Measurements from ENCODE around the gene LSS.

Gene LSS

DNA sequence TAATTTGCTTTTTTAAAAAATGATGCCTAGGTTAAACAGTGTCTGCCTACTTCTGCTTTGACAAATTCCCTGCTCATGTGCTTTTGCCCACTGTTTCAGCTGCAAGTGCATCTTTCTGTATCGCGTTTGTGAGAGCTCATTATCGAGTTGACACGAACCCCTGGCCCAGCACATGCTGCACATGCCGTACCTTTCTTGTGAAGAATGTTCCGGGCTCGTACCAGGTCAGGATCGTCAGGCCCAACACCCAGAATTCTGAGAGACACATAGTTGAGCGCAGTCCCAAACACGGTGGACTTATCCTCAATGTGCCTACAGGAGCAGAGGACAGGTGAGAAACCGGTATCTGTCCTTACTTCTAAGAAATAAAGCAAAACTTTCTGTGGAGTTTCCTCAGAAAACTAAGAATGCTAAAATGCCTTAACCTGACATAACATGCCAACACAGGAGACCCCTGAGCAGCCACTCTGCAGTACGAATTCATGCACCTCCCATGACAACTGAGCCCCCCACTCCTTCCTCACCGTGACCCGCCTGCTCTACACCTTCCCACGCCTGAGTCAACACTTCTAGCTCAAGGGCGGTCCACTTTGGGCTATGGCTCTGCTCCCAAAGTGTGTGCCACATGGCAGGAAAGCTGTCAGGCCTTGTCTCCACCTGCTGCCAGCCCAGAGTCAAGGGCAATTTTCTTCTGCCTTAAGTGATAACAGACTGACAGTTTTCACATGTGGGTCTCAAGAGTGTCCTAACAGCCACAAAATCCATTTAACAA lies 6.7 kb downstream of the LSS start:
- no peak overlapping the region for H3K4me3 ChIP-seq (ENCODE audit: low read depth, low read length)
- DNase-seq (ENCODE audit: low read depth), result no peak
- TF ChIP-seq POLR2A (IDR thresholded peaks at IDR 0.05; ENCODE audit: extremely low read depth, insufficient read length), result no peak
- TF ChIP-seq, protein P1, sequence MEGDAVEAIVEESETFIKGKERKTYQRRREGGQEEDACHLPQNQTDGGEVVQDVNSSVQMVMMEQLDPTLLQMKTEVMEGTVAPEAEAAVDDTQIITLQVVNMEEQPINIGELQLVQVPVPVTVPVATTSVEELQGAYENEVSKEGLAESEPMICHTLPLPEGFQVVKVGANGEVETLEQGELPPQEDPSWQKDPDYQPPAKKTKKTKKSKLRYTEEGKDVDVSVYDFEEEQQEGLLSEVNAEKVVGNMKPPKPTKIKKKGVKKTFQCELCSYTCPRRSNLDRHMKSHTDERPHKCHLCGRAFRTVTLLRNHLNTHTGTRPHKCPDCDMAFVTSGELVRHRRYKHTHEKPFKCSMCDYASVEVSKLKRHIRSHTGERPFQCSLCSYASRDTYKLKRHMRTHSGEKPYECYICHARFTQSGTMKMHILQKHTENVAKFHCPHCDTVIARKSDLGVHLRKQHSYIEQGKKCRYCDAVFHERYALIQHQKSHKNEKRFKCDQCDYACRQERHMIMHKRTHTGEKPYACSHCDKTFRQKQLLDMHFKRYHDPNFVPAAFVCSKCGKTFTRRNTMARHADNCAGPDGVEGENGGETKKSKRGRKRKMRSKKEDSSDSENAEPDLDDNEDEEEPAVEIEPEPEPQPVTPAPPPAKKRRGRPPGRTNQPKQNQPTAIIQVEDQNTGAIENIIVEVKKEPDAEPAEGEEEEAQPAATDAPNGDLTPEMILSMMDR (IDR thresholded peaks at IDR 0.05; ENCODE audit: low read depth, low read length), result no peak

DNA sequence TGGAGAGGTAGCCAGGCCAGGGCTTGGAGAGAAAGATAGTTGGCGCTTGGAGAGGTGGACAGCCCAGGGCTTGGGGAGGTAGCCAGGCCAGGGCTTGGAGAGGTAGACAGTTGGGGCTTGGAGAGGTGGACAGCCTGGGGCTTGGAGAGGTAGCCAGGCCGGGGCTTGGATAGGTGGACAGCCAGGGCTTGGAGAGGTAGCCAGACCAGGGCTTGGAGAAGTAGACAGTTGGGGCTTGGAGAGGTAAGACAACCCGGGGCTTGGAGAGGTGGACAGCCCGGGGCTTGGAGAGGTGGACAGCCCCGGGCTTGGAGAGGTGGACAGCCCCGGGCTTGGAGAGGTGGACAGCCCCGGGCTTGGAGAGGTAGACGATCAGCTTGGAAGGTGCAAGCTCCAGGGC lies 7.7 kb downstream of the LSS start:
- no peak overlapping the region for H3K4me3 ChIP-seq (ENCODE audit: low read depth, low read length)
- TF ChIP-seq MYC (IDR thresholded peaks at IDR 0.05; ENCODE audit: low read depth, low read length) (no peak), POLR2A (IDR thresholded peaks at IDR 0.05; ENCODE audit: extremely low read depth, insufficient read length) (no peak)
- TF ChIP-seq, protein P1 (IDR thresholded peaks at IDR 0.05; ENCODE audit: low read depth, low read length), result no peak
- TF ChIP-seq, protein P2, sequence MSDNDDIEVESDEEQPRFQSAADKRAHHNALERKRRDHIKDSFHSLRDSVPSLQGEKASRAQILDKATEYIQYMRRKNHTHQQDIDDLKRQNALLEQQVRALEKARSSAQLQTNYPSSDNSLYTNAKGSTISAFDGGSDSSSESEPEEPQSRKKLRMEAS (IDR thresholded peaks at IDR 0.05; ENCODE audit: low read depth, low read length), result no peak

DNA sequence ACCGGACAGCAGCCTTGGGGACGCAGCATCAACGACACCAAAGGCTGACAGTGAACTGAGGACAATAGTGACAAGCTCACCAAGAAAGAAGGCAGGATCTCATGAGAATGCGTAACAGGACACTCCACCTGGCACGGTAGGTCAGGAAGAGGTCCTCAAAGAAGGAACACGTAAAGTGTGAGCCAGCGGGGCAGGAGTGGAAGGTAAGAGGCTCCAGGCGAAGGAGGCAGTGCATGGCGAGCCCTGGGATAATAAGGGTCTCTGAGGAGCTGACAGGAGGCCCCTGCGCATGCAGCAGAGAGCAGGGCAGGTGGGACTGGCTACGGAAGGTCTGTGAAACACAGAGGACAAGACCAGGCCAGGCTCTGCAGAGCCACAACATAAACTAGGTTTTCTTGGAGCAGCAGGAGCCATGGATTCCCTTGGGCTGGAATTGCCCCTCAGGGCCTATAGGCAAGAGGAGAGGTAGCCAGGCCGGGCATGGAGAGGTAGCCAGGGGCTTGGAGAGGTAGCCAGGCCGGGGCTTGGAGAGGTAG lies 8.2 kb downstream of the LSS start:
- TF ChIP-seq, protein P1 (IDR thresholded peaks at IDR 0.05; ENCODE audit: low read depth, low read length), result no peak
- no peak for TF ChIP-seq POLR2A (IDR thresholded peaks at IDR 0.05; ENCODE audit: extremely low read depth, insufficient read length)
- TF ChIP-seq, protein P2 (IDR thresholded peaks at IDR 0.05; ENCODE audit: low read depth, low read length), result no peak
- TF ChIP-seq MYC (IDR thresholded peaks at IDR 0.05; ENCODE audit: low read depth, low read length), result no peak
- no peak overlapping the region for H3K4me3 ChIP-seq (ENCODE audit: low read depth, low read length)
- no peak for DNase-seq (ENCODE audit: low read depth)

More for the DNA sequence above, 7.7 kb downstream of the LSS start:
- DNase-seq (ENCODE audit: low read depth), result no peak

GRCh38 chr21:46219591-46220239 lies 8.9 kb downstream of the LSS start:
- TF ChIP-seq, protein P2 (IDR thresholded peaks at IDR 0.05; ENCODE audit: low read depth, low read length), result no peak
- TF ChIP-seq MYC (IDR thresholded peaks at IDR 0.05; ENCODE audit: low read depth, low read length) (no peak), POLR2A (IDR thresholded peaks at IDR 0.05; ENCODE audit: extremely low read depth, insufficient read length) (no peak)
- TF ChIP-seq, protein P1 (IDR thresholded peaks at IDR 0.05; ENCODE audit: low read depth, low read length), result no peak
- no peak overlapping the region for H3K4me3 ChIP-seq (ENCODE audit: low read depth, low read length)
- no peak for DNase-seq (ENCODE audit: low read depth)

DNA sequence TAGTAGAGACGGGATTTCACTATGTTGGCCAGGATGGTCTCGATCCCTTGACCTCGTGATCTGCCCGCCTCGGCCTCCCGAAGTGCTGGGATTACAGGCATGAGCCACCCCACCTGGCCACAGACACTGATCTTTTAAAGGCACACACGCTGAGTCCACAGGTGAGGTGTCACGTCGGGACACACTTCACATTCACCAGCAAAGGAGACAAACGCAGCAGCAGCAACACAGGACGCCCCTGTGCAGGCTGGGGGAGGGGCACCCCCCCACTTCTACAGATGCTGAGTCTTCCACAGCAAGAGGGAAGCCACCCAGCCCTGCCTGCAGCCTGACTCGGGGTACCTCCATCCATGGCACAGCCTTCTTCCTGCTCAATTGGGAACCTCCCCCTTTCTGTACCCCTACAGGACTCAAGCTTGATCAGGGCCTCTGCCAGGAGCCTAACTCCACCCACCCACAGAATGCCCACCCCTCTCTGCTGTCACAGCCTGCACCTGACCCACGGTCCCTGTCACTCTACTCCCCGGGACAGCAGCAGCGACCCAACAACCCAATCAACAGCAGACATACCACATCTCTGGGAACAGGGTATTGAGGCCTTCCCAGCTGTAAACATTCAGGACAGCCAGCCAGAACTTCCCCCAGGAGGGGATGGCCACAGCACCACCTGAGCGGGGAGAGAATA lies 9.5 kb downstream of the LSS start:
- no peak overlapping the region for H3K4me3 ChIP-seq (ENCODE audit: low read depth, low read length)
- TF ChIP-seq, protein P2 (IDR thresholded peaks at IDR 0.05; ENCODE audit: low read depth, low read length), result no peak
- TF ChIP-seq, protein P1 (IDR thresholded peaks at IDR 0.05; ENCODE audit: low read depth, low read length), result no peak
- no peak for TF ChIP-seq POLR2A (IDR thresholded peaks at IDR 0.05; ENCODE audit: extremely low read depth, insufficient read length)
- no peak for TF ChIP-seq MYC (IDR thresholded peaks at IDR 0.05; ENCODE audit: low read depth, low read length)
- DNase-seq (ENCODE audit: low read depth), result no peak

Measured in NB4 (cell line).